ENCODE results near the gene GLTP. TPM values are rescaled to one million over a fixed set of nuclear protein-coding genes. Genes with fewer than 3 reads are reported as not detected.

The GLTP gene
- total and polyA plus RNA-seq, 3 experiments from 2014 or later = 39.3 to 67.4 (median 42.7) TPM

- Histone ChIP-seq H3K9me3 (ENCODE audit: low read length) (no peaks in the 10 kb centered on the region), H3K4me3 (ENCODE audit: low read length) (no peak overlapping the region), H3K27ac (ENCODE audit: low read depth, low read length) (no peak overlapping the region), H3K4me1 (ENCODE audit: insufficient read depth, low read length) (no peaks in the 10 kb centered on the region), H3K27me3 (ENCODE audit: insufficient read depth, low read length, poor library complexity, severe bottlenecking) (no peaks in the 10 kb centered on the region), H3K36me3 (ENCODE audit: insufficient read depth, low read length) (peaks cover 59% of the 10 kb centered on the region)
- Mint-ChIP-seq H3K36me3 (peaks cover 5 to 95% (median 15%) of the 10 kb centered on the region in 3 donors), H3K9me3 (no peaks in the 10 kb centered on the region), H3K4me3 (no peak overlapping the region), H3K4me1 (peaks cover 0 to 6% (median 0%) of the 10 kb centered on the region in 3 donors), H3K27ac (peak overlapping the region in 3 of 8 donors; percentile 66 to 76 (median 75)), H3K27me3 (no peaks in the 10 kb centered on the region)
- no peak for DNase-seq
- ChIA-PET POLR2A (no interaction called here), CTCF (interaction anchor here (1.2 kb wide), 2 partner anchors 13 to 70 kb away, joined by 3 read pairs; no protein-coding TSS in a partner anchor)
Measured at GRCh38 chr12:109915171-109916040, 35.1 kb upstream of the GLTP start.

DNA sequence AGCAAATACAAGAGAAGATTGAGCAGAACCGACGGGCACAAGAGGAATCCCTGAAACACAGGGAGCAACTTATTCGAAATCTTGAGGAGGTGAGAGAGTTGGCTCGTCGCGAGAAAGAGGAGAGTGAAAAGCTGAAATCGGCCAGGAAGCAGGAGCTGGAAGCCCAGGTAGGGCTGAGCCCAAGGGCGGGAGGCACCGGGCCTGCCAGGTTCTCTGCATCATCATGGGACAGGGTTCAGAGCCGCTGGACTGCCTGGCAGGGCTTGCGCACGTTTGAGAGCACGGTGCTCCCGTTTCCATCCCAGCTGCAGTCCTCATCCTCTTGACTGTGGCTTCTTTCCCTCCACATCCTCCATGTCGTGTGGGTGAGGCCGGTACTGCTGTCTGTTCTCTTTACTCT lies 34.1 kb upstream of the GLTP start:
- Mint-ChIP-seq H3K27ac (peak overlapping the region in 2 of 8 donors; percentile 22 to 45), H3K4me3 (no peak overlapping the region), H3K27me3 (no peaks in the 10 kb centered on the region), H3K36me3 (peaks cover 5 to 93% (median 12%) of the 10 kb centered on the region in 3 donors), H3K9me3 (no peaks in the 10 kb centered on the region), H3K4me1 (peaks cover 0 to 6% (median 0%) of the 10 kb centered on the region in 3 donors)
- H3K27me3 ChIP-seq (ENCODE audit: insufficient read depth, low read length, poor library complexity, severe bottlenecking) = no peaks in the 10 kb centered on the region
- H3K4me3 ChIP-seq (ENCODE audit: low read length) = no peak overlapping the region
- no peak overlapping the region for H3K27ac ChIP-seq (ENCODE audit: low read depth, low read length)
- H3K9me3 ChIP-seq (ENCODE audit: low read length) = no peaks in the 10 kb centered on the region
- no peaks in the 10 kb centered on the region for H3K4me1 ChIP-seq (ENCODE audit: insufficient read depth, low read length)
- H3K36me3 ChIP-seq (ENCODE audit: insufficient read depth, low read length) = peaks cover 59% of the 10 kb centered on the region
- ChIA-PET CTCF (interaction anchor here (1.2 kb wide), 1 partner anchor 69 kb away, joined by 3 read pairs; no protein-coding TSS in a partner anchor), POLR2A (no interaction called here)
- no peak for DNase-seq

DNA sequence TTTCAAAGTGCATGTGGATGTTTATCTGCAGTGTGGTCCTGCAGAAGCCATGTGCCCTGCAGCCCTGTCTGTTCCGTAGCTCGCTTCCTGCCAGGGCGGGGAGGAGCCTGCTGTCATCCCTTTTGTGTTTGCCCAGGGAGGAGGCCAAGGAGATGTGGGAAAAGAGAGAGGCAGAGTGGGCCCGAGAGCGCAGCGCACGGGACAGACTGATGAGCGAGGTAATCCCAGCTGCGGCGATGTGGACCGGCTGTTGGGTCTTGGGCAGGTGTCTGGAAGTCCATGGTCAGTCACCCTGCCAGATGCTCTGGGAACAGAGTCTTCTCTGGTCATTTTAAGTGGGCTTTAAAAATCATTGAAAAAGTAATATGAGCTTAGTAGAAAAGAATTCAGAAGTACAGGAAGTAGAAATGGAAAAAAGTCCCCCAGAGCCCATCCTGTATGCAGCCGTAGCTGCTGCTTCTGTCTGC lies 32.5 kb upstream of the GLTP start:
- ChIA-PET POLR2A (no interaction called here), CTCF (interaction anchor here (0.8 kb wide), 1 partner anchor 518 kb away, joined by 3 read pairs; no protein-coding TSS in a partner anchor)
- Mint-ChIP-seq H3K9me3 (no peaks in the 10 kb centered on the region), H3K27me3 (no peaks in the 10 kb centered on the region), H3K4me3 (no peak overlapping the region), H3K27ac (peak overlapping the region in 3 of 8 donors; percentile 29 to 47 (median 47)), H3K36me3 (peaks cover 11 to 95% (median 15%) of the 10 kb centered on the region in 3 donors), H3K4me1 (peaks cover 0 to 9% (median 0%) of the 10 kb centered on the region in 3 donors)
- Histone ChIP-seq H3K36me3 (ENCODE audit: insufficient read depth, low read length) (peaks cover 67% of the 10 kb centered on the region), H3K4me1 (ENCODE audit: insufficient read depth, low read length) (no peaks in the 10 kb centered on the region), H3K4me3 (ENCODE audit: low read length) (no peak overlapping the region), H3K27me3 (ENCODE audit: insufficient read depth, low read length, poor library complexity, severe bottlenecking) (no peaks in the 10 kb centered on the region), H3K9me3 (ENCODE audit: low read length) (no peaks in the 10 kb centered on the region), H3K27ac (ENCODE audit: low read depth, low read length) (no peak overlapping the region)
- no peak for DNase-seq

GRCh38 chr12:109910969-109911348 lies 30.6 kb upstream of the GLTP start:
- no peak for DNase-seq
- Histone ChIP-seq H3K9me3 (ENCODE audit: low read length) (no peaks in the 10 kb centered on the region), H3K27ac (ENCODE audit: low read depth, low read length) (no peak overlapping the region), H3K27me3 (ENCODE audit: insufficient read depth, low read length, poor library complexity, severe bottlenecking) (no peaks in the 10 kb centered on the region), H3K4me3 (ENCODE audit: low read length) (no peak overlapping the region), H3K36me3 (ENCODE audit: insufficient read depth, low read length) (peaks cover 64% of the 10 kb centered on the region), H3K4me1 (ENCODE audit: insufficient read depth, low read length) (no peaks in the 10 kb centered on the region)
- H3K27me3 Mint-ChIP-seq = no peaks in the 10 kb centered on the region
- no peak overlapping the region for H3K27ac Mint-ChIP-seq
- CTCF ChIA-PET = no interaction called here
- peaks cover 0 to 5% (median 0%) of the 10 kb centered on the region in 3 donors for H3K4me1 Mint-ChIP-seq
- peaks cover 16 to 95% (median 18%) of the 10 kb centered on the region in 3 donors for H3K36me3 Mint-ChIP-seq
- POLR2A ChIA-PET = no interaction called here
- H3K4me3 Mint-ChIP-seq = no peak overlapping the region
- no peaks in the 10 kb centered on the region for H3K9me3 Mint-ChIP-seq

GRCh38 chr12:109910254-109910968 lies 30.1 kb upstream of the GLTP start:
- CTCF ChIA-PET = no interaction called here
- POLR2A ChIA-PET = no interaction called here
- H3K27me3 ChIP-seq (ENCODE audit: insufficient read depth, low read length, poor library complexity, severe bottlenecking) = no peaks in the 10 kb centered on the region
- H3K36me3 Mint-ChIP-seq = peaks cover 16 to 95% (median 18%) of the 10 kb centered on the region in 3 donors
- H3K27ac ChIP-seq (ENCODE audit: low read depth, low read length) = no peak overlapping the region
- H3K9me3 Mint-ChIP-seq = no peaks in the 10 kb centered on the region
- peak overlapping the region in 1 of 8 donors; percentile 38 for H3K27ac Mint-ChIP-seq
- no peak overlapping the region for H3K4me3 Mint-ChIP-seq
- H3K9me3 ChIP-seq (ENCODE audit: low read length) = no peaks in the 10 kb centered on the region
- H3K36me3 ChIP-seq (ENCODE audit: insufficient read depth, low read length) = peaks cover 60% of the 10 kb centered on the region
- H3K4me1 Mint-ChIP-seq = peaks cover 0 to 5% (median 0%) of the 10 kb centered on the region in 3 donors
- no peaks in the 10 kb centered on the region for H3K4me1 ChIP-seq (ENCODE audit: insufficient read depth, low read length)
- H3K4me3 ChIP-seq (ENCODE audit: low read length) = no peak overlapping the region
- no peak for DNase-seq
- H3K27me3 Mint-ChIP-seq = no peaks in the 10 kb centered on the region

DNA sequence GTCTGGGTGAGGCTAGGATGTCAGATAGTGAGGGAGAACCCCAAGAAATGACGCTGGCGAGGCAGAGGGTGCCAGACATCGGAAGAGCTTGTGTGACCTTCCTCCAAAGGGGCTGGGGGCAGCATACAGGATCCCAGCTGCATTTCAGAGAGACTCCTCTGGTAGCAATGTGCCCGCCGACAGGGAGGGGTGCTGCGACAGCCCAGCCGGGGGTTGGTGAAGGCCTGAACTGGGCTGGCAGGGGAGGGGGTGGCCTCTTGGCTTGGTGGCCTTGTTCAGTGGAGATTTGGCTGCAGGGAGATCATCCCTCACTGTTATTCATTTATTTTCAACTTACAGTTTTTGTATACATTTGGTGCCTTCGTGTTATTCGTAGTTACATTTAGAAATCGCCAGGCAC lies 25.0 kb upstream of the GLTP start:
- Mint-ChIP-seq H3K27me3 (peaks cover 0 to 2% of the 10 kb centered on the region in 2 donors), H3K4me1 (peaks cover 18 to 20% (median 19%) of the 10 kb centered on the region in 3 donors), H3K27ac (peak overlapping the region in 1 of 8 donors; percentile 1), H3K36me3 (peaks cover 17 to 79% (median 29%) of the 10 kb centered on the region in 3 donors), H3K4me3 (no peak overlapping the region), H3K9me3 (no peaks in the 10 kb centered on the region)
- Histone ChIP-seq H3K9me3 (ENCODE audit: low read length) (no peaks in the 10 kb centered on the region), H3K4me3 (ENCODE audit: low read length) (no peak overlapping the region), H3K27ac (ENCODE audit: low read depth, low read length) (no peak overlapping the region), H3K27me3 (ENCODE audit: insufficient read depth, low read length, poor library complexity, severe bottlenecking) (no peaks in the 10 kb centered on the region), H3K36me3 (ENCODE audit: insufficient read depth, low read length) (peaks cover 43% of the 10 kb centered on the region), H3K4me1 (ENCODE audit: insufficient read depth, low read length) (peaks cover 12% of the 10 kb centered on the region)
- no peak for DNase-seq
- ChIA-PET CTCF (interaction anchor here (1.0 kb wide), 1 partner anchor 25 kb away, joined by 3 read pairs; no protein-coding TSS in a partner anchor), POLR2A (no interaction called here)

GRCh38 chr12:109902891-109903418 lies 22.6 kb upstream of the GLTP start:
- CTCF ChIA-PET = no interaction called here

More at GRCh38 chr12:109902891-109903418, 22.6 kb upstream of the GLTP start:
- Histone ChIP-seq H3K4me1 (ENCODE audit: insufficient read depth, low read length) (peaks cover 23% of the 10 kb centered on the region), H3K27me3 (ENCODE audit: insufficient read depth, low read length, poor library complexity, severe bottlenecking) (no peaks in the 10 kb centered on the region), H3K36me3 (ENCODE audit: insufficient read depth, low read length) (peaks cover 32% of the 10 kb centered on the region), H3K4me3 (ENCODE audit: low read length) (no peak overlapping the region), H3K27ac (ENCODE audit: low read depth, low read length) (no peak overlapping the region), H3K9me3 (ENCODE audit: low read length) (no peaks in the 10 kb centered on the region)
- peaks cover 24 to 34% (median 26%) of the 10 kb centered on the region in 3 donors for H3K4me1 Mint-ChIP-seq
- H3K4me3 Mint-ChIP-seq = peak overlapping the region in 2 of 7 donors; percentile 34 to 100
- peaks cover 11 to 61% (median 25%) of the 10 kb centered on the region in 3 donors for H3K36me3 Mint-ChIP-seq
- peak overlapping the region in 2 of 8 donors; percentile 32 to 33 for H3K27ac Mint-ChIP-seq
- POLR2A ChIA-PET = no interaction called here
- DNase-seq = no peak
- peaks cover 0 to 2% (median 0%) of the 10 kb centered on the region in 5 donors for H3K9me3 Mint-ChIP-seq
- peaks cover 0 to 2% of the 10 kb centered on the region in 2 donors for H3K27me3 Mint-ChIP-seq

All from CD8-positive, alpha-beta memory T cell (primary cell).